Measurements from ENCODE around the gene KSR2. TPM values are rescaled to one million over a fixed set of nuclear protein-coding genes. Genes with fewer than 3 reads are reported as not detected.
A peak's percentile ranks its signal among the peaks of the same experiment; 100 is the strongest.
"Not testable (repeated sequence)": the region's sequence is repeated elsewhere in the genome, so short reads cannot be mapped to it uniquely, and the experiment has no call there.

Gene KSR2
- polyA plus RNA-seq, 3 donors: 0.80 to 1.3 (median 1.1) TPM

GRCh38 chr12:117857632-117858612 lies 110.9 kb downstream of the KSR2 start:
- DNase-seq: no peak

DNA sequence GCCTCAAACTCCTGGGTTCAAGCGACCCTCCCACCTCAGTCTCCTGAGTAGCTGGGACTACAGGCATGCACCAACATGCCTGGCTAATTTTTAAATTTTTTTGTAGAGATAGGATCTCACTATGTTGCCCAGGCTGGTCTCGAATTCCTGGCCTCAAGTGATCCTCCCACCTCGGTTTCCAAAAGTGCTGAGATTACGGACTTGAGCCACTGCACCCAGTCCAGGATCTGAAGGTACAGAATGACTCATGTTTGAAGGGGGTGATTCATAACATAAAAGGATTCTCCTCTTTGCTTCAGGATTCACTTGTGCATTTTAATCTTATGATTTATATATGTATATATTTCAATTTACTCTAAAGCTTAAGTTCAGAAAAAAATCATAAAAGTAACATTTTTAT lies 111.7 kb downstream of the KSR2 start:
- not testable (repeated sequence) for DNase-seq

- DNase-seq: no peak
Observed at GRCh38 chr12:117855165-117855564, 113.6 kb downstream of the KSR2 start.

DNA sequence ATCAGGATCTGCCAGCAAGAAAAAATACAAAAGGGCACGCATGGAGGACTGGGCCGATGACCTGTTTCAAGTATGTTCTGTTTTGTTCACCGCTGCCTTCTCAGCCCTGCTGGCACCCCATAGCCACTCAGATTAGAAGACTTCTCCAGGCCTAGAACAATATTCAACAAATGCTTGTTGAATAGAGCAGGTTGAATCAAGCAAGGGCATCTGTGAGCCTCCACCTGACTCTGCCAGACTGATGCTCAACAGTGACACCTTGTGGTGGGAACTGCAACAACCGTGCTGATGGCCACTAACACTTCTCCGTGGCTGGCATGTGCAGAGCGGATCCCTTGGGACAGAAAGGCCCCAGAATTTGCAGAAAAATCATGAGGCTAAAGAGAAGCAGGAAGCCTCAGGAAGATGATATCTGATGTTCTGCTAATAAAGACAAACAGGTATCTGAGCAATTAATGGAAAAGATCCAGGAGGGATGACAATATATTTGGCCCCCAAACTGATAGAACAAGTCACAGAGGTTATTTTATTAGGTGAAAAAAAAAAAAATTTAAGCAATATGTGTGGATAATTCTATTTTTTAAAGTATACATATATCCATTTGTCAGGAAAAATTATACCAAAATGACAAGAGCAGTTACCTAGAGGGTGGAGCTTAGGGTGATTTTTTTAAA lies 114.3 kb downstream of the KSR2 start:
- no peak for DNase-seq

GRCh38 chr12:117853600-117853999 lies 115.2 kb downstream of the KSR2 start:
- DNase-seq: no peak

DNA sequence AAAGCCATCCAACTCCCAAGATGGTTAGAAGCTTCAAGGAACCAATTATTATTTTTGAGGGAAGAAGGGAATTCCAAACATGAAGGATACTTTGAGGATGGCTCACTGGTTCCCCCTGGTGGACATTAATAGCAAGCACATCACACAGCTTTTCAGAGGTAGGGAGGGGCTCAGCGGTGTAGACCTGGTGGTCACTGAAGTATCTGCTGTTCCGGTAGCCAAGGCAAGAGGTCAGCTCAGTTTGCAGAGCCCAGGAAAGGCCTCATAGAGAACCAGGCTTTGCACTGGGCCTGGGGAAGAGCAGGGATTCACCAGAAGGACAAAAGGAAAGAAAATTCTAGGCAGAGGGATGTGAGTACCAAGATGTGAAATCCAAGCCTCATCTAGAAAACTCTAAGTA lies 118.7 kb downstream of the KSR2 start:
- DNase-seq: peak; percentile 51

DNA sequence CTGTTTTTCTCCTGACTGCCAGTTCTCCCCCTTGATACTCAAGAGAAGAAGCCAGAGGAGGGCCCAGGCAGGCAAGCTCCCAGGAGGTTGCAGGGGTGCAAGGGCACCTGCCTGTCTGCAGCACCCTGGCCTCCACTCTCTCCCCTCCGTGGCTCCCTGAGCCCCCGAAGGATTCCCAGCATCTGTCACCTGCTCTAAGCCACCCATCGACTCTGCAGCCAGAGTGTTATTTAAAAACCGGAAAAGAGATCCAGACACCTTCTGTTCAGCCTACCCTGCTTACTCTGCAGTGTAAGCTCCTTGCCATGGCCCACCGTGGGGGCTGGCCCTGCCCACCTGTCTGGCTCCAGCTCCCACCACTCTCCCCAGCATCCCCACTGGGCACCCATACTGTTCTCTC lies 121.4 kb downstream of the KSR2 start:
- no peak for DNase-seq

GRCh38 chr12:117845271-117845904 lies 123.4 kb downstream of the KSR2 start:
- DNase-seq: no peak

GRCh38 chr12:117844114-117844830 lies 124.5 kb downstream of the KSR2 start:
- no peak for DNase-seq

GRCh38 chr12:117842630-117843029 lies 126.2 kb downstream of the KSR2 start:
- no peak for DNase-seq

DNA sequence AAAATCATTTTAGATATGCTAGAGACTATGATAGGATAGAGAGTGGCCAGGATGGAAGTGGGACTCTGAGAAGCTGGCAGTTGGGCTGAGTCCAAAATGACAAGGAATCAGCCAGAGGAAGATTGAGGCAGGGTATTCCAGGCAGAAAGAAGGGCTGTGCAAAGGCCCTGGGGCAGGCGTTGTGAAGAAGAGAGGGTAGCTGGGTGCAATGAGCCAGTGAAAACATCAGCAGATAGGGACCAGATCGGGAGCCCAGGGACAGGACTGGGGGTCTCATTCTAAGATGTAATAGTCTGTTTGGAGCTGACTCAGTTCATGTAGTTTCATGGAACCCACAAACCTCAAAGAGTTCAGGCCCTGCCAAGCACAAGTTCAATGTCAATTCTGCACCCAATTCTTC lies 126.6 kb downstream of the KSR2 start:
- no peak for DNase-seq

DNA sequence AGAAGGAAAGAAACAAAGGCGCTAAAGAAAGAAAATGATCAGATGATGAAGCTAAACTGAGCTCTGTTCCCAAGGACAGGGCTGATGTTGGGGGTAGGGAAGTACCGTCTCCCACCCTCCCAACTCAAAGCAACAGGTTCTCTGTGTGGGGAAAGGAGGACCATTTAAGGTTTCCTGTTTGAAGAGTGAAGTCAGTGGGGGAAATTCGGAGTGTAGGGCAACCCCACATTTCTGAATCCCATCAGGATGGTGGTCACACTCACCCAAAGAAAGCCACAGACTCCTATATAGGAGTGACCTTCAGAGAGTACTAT lies 131.1 kb downstream of the KSR2 start:
- DNase-seq: no peak

DNA sequence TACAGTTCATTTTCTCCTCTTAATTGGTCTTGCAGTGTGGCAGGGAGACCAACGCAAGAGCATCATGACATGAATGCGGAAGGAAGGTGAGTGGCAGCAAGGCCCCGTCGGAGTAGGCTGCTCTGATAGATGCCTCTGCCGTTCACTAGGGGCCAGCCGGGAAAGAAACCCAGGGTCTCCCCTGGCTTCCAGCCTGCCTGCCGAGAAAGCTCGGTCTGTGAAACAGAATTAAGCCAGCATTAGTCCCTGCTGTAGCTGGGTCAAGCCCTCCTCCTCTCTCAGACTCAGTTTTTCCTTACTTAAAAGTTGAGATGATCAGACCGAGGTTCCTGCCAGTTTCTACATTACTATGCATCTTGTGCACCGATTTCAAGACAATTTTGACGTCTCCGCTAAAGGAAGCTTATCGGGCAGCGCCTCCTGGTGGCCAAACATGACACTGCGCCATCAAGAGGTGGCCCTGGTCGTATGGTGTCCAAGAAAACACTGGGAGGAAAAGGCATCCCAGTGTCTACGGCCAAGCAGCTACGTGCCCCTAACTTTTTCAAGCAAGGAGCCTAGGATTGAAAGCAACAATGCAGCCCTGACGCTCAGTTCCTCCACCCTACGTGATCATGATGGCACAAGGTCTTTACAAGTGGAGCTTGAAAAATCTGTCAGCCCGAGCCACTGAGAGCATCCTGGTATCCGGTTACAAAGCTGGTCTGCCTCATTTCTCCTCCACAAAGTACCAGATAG lies 131.6 kb downstream of the KSR2 start:
- DNase-seq: peak; percentile 71

- no peak for DNase-seq
Observed at GRCh38 chr12:117836476-117836875, 132.3 kb downstream of the KSR2 start.

- no peak for DNase-seq
Observed at GRCh38 chr12:117835156-117835555, 133.6 kb downstream of the KSR2 start.

GRCh38 chr12:117832459-117833457 lies 136.0 kb downstream of the KSR2 start:
- no peak for DNase-seq

DNA sequence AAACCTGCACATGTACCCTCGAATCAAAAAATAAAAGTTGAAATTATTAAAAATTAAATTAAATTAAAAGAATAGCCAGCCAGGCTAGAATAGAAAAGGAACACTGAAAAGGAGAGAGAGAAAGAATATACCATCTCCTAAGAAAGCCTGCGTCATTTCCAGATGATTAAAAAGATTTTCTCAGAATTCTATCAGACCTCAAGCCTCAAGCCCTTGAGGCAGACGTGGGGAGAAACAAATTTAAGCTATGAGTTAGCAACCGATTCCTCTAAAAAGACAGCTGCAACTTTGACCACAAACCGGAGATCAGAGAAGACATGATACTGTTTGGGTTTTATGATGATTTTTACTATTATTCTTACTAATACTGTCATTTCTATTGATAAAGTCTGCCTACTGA lies 138.3 kb downstream of the KSR2 start:
- DNase-seq: no peak

DNA sequence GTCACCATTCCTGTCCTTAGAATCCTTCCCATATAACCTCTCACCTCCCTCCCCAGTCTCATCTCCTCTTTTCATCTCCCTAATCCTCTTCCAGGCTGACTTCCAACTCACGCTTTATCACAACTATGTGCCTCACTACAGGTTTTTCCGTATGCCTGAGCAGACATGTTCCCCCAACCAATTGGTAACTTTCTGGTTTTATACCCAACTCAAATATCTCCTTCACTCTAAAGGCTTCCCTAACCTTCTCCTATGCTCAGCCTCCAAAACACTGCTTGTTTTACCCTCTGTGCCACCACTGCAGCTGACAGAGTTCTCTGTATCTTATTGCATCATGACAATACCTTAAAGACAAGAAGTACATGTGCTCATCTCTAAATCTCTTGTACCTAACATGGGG lies 139.7 kb downstream of the KSR2 start:
- DNase-seq: no peak

- DNase-seq: no peak
Observed at GRCh38 chr12:117827660-117828059, 141.1 kb downstream of the KSR2 start.

- no peak for DNase-seq
Observed at GRCh38 chr12:117825827-117826226, 143.0 kb downstream of the KSR2 start.

All from renal pelvis (tissue), 4 donors.